Mucosa of rectum (tissue), 2 donors: ENCODE data around the gene RBM20.
A peak's percentile ranks its signal among the peaks of the same experiment; 100 is the strongest.

ENCODE experiments used
- H3K27ac ChIP-seq, 2 donors: one replicate each; pipeline ENCODE4 v1.7.0; 2013; ENCODE audit warnings: inconsistent platforms in 2 of 2, low read depth in 2 of 2, low read length in 2 of 2
- H3K27me3 ChIP-seq, 2 donors: one replicate each; pipeline ENCODE4 v1.7.0; 2013; ENCODE audit warnings: low read length in 2 of 2; ENCODE audit not compliant: control insufficient read depth in 2 of 2, insufficient read depth in 2 of 2
- H3K36me3 ChIP-seq, 2 donors: one replicate each; pipeline ENCODE4 v1.7.0; 2013; ENCODE audit warnings: low read length in 2 of 2; ENCODE audit not compliant: control insufficient read depth in 2 of 2, insufficient read depth in 2 of 2
- H3K4me1 ChIP-seq, 2 donors: one replicate each; pipeline ENCODE4 v1.7.0; 2013; ENCODE audit warnings: low read length in 2 of 2, mild to moderate bottlenecking in 1 of 2; ENCODE audit not compliant: control insufficient read depth in 2 of 2, insufficient read depth in 2 of 2
- H3K4me3 ChIP-seq, 2 donors: one replicate each; pipeline ENCODE4 v1.7.0; 2013; ENCODE audit warnings: low read length in 2 of 2
- H3K9ac ChIP-seq, 2 donors: one replicate each; pipeline ENCODE4 v1.7.0; 2013; ENCODE audit warnings: low read length in 2 of 2, low read depth in 1 of 2, mild to moderate bottlenecking in 1 of 2
- H3K9me3 ChIP-seq, 2 donors: one replicate each; pipeline ENCODE4 v1.7.0; 2013; ENCODE audit warnings: low read length in 2 of 2; ENCODE audit not compliant: control insufficient read depth in 2 of 2
- donor health status: healthy.
- donor health status: Normal muscosa, but diverticular disease.

The RBM20 gene

DNA sequence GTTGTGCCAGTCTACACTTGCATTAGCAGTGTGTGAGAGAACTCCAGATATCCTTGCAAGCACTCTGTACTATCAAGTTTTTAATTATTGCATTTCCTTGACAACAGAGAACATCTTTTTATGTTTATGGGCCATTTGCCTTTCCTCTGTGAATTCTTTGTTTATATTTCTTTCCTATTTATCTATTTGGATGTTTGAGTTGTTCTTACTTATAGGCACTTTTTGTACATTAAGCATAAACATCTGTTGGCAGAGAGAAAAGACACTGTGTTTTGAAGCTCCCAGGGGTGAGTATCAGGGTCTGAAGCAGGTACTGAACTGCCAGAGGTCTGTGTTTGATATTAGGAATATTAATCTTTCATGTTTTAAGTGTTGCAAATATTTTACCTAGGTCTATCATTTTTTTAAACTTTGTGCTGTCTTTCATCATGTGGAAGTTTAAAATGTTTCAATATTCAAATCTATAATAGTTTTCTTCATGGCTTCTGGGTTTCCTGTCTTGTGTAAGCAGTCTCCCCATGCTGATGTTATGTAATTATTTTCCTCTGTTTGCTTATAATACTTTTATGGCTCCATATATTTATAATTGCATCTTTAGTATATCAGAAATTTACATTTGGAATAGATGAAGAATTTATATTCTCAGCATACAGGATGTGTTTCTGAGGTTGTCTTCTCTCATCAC lies 209.9 kb downstream of the RBM20 start:
- peaks cover 22 to 46% of the 10 kb centered on the region in 2 donors for H3K4me1 ChIP-seq
- H3K27me3 ChIP-seq: no peaks in the 10 kb centered on the region
- no peak overlapping the region for H3K27ac ChIP-seq
- H3K9me3 ChIP-seq: no peaks in the 10 kb centered on the region
- no peak overlapping the region for H3K9ac ChIP-seq
- no peaks in the 10 kb centered on the region for H3K36me3 ChIP-seq
- no peak overlapping the region for H3K4me3 ChIP-seq

DNA sequence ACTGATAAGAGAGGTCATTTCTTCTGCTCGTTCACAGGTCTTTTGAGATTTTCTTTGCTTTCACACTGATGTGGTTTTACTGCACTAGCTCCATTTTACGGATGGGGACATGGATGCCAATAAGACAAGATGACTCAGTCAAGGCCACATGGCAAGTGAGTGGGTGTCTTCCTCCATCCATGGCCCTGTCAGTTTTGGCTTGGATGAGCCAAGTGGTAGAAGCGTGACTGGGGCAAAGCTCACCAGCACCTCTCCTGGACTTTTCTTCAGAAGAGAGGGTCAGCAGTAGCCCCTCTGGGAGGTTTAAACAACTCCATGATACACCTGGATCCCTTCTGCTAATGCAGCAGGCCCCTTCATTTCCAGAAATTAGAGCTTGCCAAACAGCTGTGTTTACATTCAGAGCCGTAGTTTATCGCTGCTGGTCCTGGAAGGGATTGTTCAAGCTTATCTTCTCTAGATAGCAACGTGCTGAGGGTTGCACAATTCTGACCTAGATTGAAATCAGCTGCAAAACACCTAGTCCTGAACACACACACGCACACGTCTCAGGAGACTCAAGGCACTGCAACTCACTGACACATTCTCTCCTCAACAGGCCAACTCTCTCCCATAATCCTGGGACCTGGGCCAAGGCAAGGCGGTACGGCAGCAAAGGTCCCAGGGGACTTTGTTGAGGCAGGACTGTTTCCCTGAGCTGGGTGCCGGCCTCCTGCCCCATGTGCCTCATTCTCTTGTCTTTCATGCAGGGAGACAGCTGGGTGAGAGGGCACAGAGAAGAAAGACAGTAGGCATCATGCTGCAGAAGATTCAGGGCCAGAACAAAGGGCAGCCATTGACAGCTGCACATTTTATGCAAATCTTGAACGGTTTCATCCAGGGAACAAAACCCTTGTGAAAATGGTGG lies 213.4 kb downstream of the RBM20 start:
- Histone ChIP-seq H3K9me3 (no peaks in the 10 kb centered on the region), H3K27ac (peak overlapping the region; percentile 98 to 99), H3K4me3 (peak overlapping the region; percentile 45 to 49), H3K9ac (peak overlapping the region; percentile 71 to 72), H3K36me3 (no peaks in the 10 kb centered on the region), H3K4me1 (peaks cover 43 to 58% of the 10 kb centered on the region in 2 donors), H3K27me3 (no peaks in the 10 kb centered on the region)

DNA sequence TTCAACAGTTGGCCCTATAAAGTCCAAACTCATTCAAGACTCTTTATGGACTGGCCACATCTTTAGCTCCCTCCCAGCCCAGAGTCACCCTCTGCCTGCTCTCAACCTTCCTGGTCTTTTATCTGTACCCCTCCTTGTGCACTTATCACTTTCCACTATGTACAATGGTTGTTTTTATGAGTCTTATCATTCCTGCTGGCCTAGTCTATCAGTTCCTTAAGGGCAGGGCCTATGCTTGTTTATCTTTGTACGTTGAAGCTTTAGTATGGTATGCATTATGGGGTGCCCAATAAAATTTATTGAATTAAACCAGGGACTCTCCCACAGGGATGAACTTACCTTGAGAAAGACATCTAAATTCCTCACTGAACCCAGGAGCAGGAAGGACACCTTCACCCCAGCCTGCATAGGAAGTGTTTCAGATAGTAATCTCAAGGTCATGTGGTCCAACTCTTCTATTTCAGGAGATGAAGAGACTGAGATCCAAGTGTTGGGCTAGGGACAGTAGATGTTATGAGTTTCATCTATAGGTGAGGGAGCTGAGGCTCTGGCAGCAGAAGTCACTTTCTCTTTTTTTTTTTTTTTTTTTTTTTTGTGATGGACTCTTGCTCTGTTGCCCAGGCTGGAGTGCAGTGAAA lies 214.3 kb downstream of the RBM20 start:
- Histone ChIP-seq H3K4me1 (peaks cover 48 to 52% of the 10 kb centered on the region in 2 donors), H3K36me3 (no peaks in the 10 kb centered on the region), H3K4me3 (peak overlapping the region in 1 of 2 donors; percentile 49), H3K27ac (peak overlapping the region; percentile 98 to 99), H3K9me3 (no peaks in the 10 kb centered on the region), H3K27me3 (no peaks in the 10 kb centered on the region), H3K9ac (peak overlapping the region; percentile 71 to 72)

DNA sequence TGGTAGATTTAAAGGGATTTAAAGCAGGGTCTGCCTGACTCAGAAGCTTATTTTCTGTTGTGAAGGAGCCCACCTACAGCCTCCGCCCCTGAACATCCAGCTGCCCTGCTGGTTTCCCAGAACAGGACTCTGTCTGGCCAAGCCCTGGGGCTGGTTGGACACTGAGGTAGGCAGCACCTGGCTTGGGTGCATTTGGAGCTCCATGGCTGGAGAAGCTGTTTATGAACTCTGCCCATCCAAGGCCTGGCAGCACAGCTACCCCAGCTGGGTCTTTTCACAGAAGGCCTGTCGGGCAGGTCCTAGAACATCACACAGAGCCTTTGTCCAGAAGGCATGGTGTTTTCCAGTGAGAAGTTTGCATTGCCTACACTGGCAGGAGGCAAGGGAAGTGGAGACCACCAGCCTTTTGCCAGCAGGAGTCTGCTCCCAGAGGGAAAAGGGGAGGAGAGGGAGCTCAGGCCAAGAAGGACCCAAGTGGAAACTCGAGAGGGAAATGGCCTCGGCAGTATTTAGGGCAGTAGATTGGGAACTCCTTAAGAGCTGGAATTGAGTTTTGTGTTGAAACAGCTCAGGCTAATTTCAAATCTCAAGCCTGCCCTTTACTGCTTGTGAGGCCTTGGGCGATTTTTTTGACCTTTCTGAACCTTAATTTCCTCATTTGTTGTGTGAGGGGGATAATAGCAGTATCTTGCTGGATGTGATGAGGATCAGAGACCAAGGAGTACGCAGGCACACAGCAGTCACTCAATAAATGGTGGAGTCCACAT lies 215.3 kb downstream of the RBM20 start:
- Histone ChIP-seq H3K4me3 (peak overlapping the region in 1 of 2 donors; percentile 26), H3K4me1 (peaks cover 55% of the 10 kb centered on the region in 2 donors), H3K9ac (peak overlapping the region; percentile 64 to 66), H3K9me3 (no peaks in the 10 kb centered on the region), H3K27me3 (no peaks in the 10 kb centered on the region), H3K36me3 (no peaks in the 10 kb centered on the region), H3K27ac (peak overlapping the region; percentile 98 to 99)

DNA sequence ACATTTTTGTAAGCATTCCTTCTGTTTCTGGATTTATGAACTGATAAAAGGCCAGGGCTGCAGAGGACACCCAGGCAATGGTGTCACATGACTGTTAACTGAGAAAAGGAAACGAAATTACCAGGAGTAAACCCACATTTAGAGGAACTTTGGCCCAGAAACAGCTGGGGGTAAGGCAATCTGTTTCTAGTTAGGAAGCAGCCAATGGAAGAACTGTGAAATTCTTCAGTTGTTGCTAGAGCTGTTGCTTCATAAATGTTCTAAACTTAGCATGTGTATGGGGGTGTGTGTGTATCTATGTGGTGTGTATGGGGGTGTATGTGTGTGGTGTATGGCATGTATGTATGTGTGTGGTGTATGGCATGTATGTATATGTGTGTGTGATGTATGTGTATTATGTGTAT lies 215.8 kb downstream of the RBM20 start:
- H3K36me3 ChIP-seq: no peaks in the 10 kb centered on the region
- peak overlapping the region; percentile 64 to 66 for H3K9ac ChIP-seq
- H3K9me3 ChIP-seq: no peaks in the 10 kb centered on the region
- no peaks in the 10 kb centered on the region for H3K27me3 ChIP-seq
- peak overlapping the region in 1 of 2 donors; percentile 14 for H3K4me3 ChIP-seq
- peaks cover 61% of the 10 kb centered on the region in 2 donors for H3K4me1 ChIP-seq
- peak overlapping the region; percentile 98 to 99 for H3K27ac ChIP-seq

DNA sequence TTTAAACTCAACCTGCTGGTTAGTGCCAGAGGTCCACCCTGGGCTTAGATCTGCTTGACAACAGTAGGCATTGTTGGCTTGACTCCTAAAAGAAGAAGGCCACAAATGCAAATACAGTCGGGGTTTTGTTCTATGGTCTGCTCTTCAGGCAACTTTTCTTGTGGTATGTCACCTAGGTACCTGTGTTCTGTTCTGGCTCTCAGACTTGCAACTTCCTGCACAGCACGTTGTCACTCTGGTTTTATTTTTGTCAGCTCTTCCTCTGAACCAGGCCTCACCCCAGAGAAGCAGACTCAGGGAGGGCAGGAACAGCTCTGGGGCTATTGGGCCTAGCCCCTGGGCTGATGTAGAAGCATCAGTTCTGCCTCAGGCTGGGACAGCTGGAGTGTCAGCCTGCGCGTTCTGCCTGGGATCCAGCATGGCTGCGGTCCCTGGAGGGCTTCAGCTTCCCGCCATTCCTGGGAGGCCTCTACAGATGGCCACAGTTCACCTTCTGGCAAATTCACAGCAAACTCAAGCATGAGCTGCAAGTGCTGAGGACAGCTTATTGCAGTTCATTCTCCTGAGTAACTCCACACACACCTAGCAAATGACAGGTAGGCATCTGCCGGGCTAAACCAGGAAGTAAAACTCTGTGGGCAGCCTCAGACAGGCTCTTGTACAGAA lies 216.6 kb downstream of the RBM20 start:
- Histone ChIP-seq H3K36me3 (no peaks in the 10 kb centered on the region), H3K4me3 (peak overlapping the region in 1 of 2 donors; percentile 44), H3K27me3 (no peaks in the 10 kb centered on the region), H3K27ac (peak overlapping the region; percentile 98 to 99), H3K9me3 (no peaks in the 10 kb centered on the region), H3K9ac (peak overlapping the region; percentile 64 to 74), H3K4me1 (peaks cover 68 to 69% of the 10 kb centered on the region in 2 donors)

DNA sequence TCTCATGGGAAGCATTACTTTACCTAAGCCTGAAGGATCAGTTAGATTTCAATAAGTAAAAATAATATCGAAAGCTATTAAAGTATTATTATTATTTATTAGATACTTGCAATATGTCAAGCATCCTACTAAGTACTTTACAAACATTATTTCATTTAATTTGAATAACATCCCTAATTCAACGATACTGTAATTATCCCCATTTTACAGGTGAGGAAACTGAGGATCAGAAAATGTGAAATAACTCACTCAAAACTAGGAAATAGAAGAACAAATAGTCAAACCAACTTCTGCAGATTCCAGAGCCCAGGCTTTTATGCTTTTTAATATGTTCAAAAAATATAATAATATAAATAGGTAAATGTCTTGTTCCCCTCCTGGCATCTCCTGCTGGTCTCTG lies 217.3 kb downstream of the RBM20 start:
- Histone ChIP-seq H3K27ac (peak overlapping the region; percentile 98 to 99), H3K4me1 (peaks cover 76% of the 10 kb centered on the region in 2 donors), H3K9me3 (no peaks in the 10 kb centered on the region), H3K9ac (peak overlapping the region; percentile 64 to 74), H3K36me3 (no peaks in the 10 kb centered on the region), H3K4me3 (peak overlapping the region in 1 of 2 donors; percentile 44), H3K27me3 (no peaks in the 10 kb centered on the region)

DNA sequence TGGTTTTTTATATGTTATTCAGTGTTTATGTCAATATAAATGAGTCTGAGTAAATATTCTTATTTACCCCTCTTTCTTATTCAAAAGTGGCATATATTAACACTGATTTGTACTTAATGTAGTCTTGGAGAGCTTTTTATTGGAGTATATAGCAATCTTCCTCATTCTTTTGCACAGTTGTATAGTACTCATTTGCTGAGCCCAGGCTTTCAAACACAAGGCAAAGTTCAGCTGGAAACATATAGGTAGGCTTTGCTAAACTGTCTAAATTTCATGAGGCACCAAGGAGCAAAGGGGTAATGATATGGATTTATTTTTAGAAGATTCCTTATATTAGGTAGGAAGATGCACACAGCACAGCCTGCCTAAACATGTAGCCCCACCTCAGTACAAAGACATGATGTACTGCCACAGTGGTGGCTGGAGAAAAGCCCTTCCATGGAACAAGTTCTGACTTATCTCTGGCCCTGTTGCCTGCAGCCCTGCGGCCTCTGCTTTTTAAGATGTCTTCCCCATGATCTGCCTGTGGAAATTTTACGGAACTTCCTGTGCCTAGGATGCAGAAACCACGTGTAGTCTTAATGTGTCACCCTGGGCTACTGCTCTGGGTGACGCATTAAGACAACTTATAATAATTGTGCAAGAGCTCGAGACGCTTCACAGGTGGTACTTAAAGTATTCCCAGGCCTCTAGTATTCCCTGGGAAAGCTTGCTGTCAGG lies 218.0 kb downstream of the RBM20 start:
- H3K36me3 ChIP-seq: no peaks in the 10 kb centered on the region
- H3K27ac ChIP-seq: peak overlapping the region; percentile 97 to 98
- peaks cover 81 to 82% of the 10 kb centered on the region in 2 donors for H3K4me1 ChIP-seq
- no peaks in the 10 kb centered on the region for H3K9me3 ChIP-seq
- H3K27me3 ChIP-seq: no peaks in the 10 kb centered on the region
- H3K9ac ChIP-seq: no peak overlapping the region
- no peak overlapping the region for H3K4me3 ChIP-seq

DNA sequence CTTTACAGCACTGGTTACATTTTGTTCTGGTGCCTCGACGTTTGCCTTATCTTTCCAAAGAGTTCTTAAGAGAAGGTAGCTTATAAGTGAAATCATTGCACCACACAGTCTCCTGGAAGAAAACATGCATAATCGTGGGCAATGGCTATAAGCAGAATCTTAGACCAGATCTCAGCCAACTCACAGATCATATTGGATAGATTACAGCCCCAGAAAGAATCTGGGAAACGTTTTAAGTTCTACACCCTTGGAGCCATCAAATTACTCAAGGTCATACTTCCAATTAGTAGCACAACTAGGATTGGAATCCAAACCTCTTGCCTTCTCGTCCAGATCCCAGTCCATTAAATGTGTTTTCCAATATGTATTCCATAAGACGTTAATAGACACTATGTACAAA lies 218.8 kb downstream of the RBM20 start:
- Histone ChIP-seq H3K4me1 (peaks cover 80 to 81% of the 10 kb centered on the region in 2 donors), H3K9ac (no peak overlapping the region), H3K4me3 (no peak overlapping the region), H3K27ac (peak overlapping the region; percentile 97 to 98), H3K27me3 (no peaks in the 10 kb centered on the region), H3K9me3 (no peaks in the 10 kb centered on the region), H3K36me3 (no peaks in the 10 kb centered on the region)
